Aorta (tissue), 5 donors: ENCODE measurements around the gene PHEX. TPM values are rescaled to one million over a fixed set of nuclear protein-coding genes. Genes with fewer than 3 reads are reported as not detected.
A peak's percentile ranks its signal among the peaks of the same experiment; 100 is the strongest.

ENCODE experiments used
- ATAC-seq: fragments of 200-7000 bp; cut with Tn5 transposase; one replicate; pipeline ENCODE4 v1.9.1; 2022; ENCODE audit warnings: moderate library complexity; ENCODE audit not compliant: low FRiP score
- DNase-seq, 2 donors: peaks; one replicate each; pipeline ENCODE4 v3.0.0-alpha.2; 2020
- H3K27ac ChIP-seq, 2 donors: one replicate each; pipeline ENCODE4 v1.5.1; 2013; ENCODE audit warnings: low read length in 2 of 2, mild to moderate bottlenecking in 2 of 2, moderate library complexity in 2 of 2, control low read depth in 1 of 2, inconsistent platforms in 1 of 2, low read depth in 1 of 2
- H3K27me3 ChIP-seq, 2 donors: one replicate each; pipeline ENCODE4 v1.6.1; 2013; ENCODE audit warnings: control low read depth in 1 of 2, low read length in 1 of 2, mild to moderate bottlenecking in 1 of 2, moderate library complexity in 1 of 2; ENCODE audit not compliant: insufficient read depth in 2 of 2, control insufficient read depth in 1 of 2
- H3K36me3 ChIP-seq, 2 donors: one replicate each; pipeline ENCODE4 v1.6.1; 2013; ENCODE audit warnings: control low read depth in 1 of 2, low read length in 1 of 2, mild to moderate bottlenecking in 1 of 2; ENCODE audit not compliant: insufficient read depth in 2 of 2, control insufficient read depth in 1 of 2
- H3K4me1 ChIP-seq, 2 donors: one replicate each; pipeline ENCODE4 v1.6.1; 2013; ENCODE audit warnings: low read length in 2 of 2, control low read depth in 1 of 2, mild to moderate bottlenecking in 1 of 2, moderate library complexity in 1 of 2; ENCODE audit not compliant: insufficient read depth in 2 of 2, control insufficient read depth in 1 of 2
- H3K4me3 ChIP-seq, 2 donors: one replicate each; pipeline ENCODE4 v1.5.1; 2013; ENCODE audit warnings: low read length in 2 of 2, control low read depth in 1 of 2, mild to moderate bottlenecking in 1 of 2
- H3K9me3 ChIP-seq: one replicate; pipeline ENCODE4 v1.6.1; 2013; ENCODE audit warnings: mild to moderate bottlenecking, low read length; ENCODE audit not compliant: control insufficient read depth
- WGBS, 2 donors: extraction: QIAGEN DNeasy Blood & Tissue Kit; methylation state at CpG; one replicate each; pipeline ENCODE4 v1.1.7; 2013; 5-methylcytosine and 5-hydroxymethylcytosine counted together
- intact Hi-C, 2 donors: fragments of 100-400 bp; cut with DNase I; formaldehyde crosslinking; loops; one replicate each; pipeline versions ENCODE4 v1.14.2 to v1.15.0; 2022
- polyA plus RNA-seq, 2 donors: library from polyadenylated mRNA; stranded (reverse); fragments of 200-250 nt; gene quantifications; one replicate each; pipeline ENCODE4 v1.2.3, GENCODE V29; 2013
- total RNA-seq, 2 donors: library from RNA; stranded (reverse); fragmentation: NEBNext Ultra II Directional; extraction: Animal tissue kit (Norgen Biotek cat#: 25700); gene quantifications; one replicate each; pipeline ENCODE4 v1.2.1, GENCODE V29; 2021
- donor health status: healthy with polysubstance abuse.
- donor health status: Bipolar disorder and iron deficiency.
- donor health status: DM: no; HTN: no; CAD: no.
- donor health status: DM: no; HTN: no; CAD: no.
- donor health status: DM: yes; HTN: yes; CAD: no.

PHEX gene
- total and polyA plus RNA-seq, 4 donors, result 0.13 to 0.39 (median 0.13) TPM; not detected in 1

DNA sequence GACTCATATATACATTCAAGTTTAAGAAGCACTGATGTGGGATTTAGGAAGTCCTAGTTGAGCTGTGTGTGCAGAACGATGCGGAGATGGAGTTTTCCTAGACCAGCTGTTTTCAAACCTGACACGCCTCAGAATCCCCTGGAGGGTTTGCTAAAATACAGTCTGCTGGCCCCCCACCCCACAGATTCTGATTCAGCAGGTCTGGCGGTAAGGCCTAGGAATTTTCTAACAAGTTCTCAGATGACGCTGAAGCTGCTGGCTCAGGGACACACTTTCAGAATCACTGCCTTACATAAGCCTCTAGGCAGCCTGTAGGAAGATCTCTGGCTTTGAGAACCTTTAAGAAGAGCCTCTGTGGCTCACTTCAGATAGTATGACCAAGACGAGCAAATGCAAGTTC, 73.1 kb downstream of the PHEX start:
- intact Hi-C loops, result no loop called here
- DNase-seq (peak in 1 of 2 donors; percentile 41), ATAC-seq (no peak)
- Histone ChIP-seq H3K9me3 (peaks cover 1% of the 10 kb centered on the region), H3K4me1 (no peaks in the 10 kb centered on the region), H3K27me3 (no peaks in the 10 kb centered on the region), H3K27ac (no peak overlapping the region), H3K36me3 (no peaks in the 10 kb centered on the region), H3K4me3 (no peak overlapping the region)
- WGBS, 2 donors, result 30 to 50% methylated on average over 6 of the region's 6 CpGs

DNA sequence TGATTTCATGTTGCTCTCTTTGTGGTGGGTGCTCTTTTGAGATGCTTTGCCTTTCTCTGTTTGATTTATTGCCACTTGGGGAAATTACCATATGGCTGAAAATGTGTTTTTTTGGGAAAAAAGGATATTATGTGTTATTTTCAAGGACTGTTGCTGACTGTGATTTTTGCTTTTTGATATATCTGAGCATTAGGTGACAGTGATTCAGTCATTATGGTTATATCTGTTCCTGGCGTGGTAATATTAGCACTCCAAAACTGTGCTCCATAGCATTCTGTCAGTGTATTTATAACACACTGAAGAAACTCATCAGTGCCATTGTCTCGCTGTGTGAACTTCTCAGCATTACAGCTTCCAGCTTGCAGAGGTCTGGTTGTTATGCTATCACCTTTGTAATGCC, 73.8 kb downstream of the PHEX start:
- DNase-seq (no peak), ATAC-seq (no peak)
- Histone ChIP-seq H3K4me1 (no peaks in the 10 kb centered on the region), H3K36me3 (no peaks in the 10 kb centered on the region), H3K27ac (no peak overlapping the region), H3K4me3 (no peak overlapping the region), H3K27me3 (no peaks in the 10 kb centered on the region), H3K9me3 (peaks cover 1% of the 10 kb centered on the region)
- 76 to 96% methylated on average over 2 of the region's 2 CpGs for WGBS, 2 donors
- intact Hi-C loops, result no loop called here

DNA sequence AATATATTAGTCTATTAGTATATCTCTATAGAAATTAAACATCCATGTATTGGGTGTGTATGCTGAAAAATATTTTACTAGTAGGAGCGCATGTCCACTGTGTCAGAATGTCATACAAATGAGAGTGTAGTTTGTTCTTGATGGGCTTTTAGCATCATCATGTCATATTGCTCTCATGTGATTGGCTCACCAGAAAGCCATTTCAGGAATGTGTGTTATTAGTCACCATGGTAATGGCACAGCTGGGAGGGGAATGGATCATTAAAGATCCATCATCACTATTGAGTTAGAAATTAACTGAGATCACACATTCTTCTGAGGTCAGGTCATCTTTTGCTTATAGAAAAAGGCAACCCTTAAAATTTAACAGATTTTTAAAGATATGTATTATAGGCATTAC, 77.3 kb downstream of the PHEX start:
- Histone ChIP-seq H3K4me3 (no peak overlapping the region), H3K27ac (no peak overlapping the region), H3K4me1 (no peaks in the 10 kb centered on the region), H3K9me3 (no peaks in the 10 kb centered on the region), H3K36me3 (no peaks in the 10 kb centered on the region), H3K27me3 (no peaks in the 10 kb centered on the region)
- WGBS, 2 donors, result 88 to 93% methylated on average over 1 of the region's 1 CpG
- intact Hi-C loops, result no loop called here
- ATAC-seq (no peak), DNase-seq (no peak)

DNA sequence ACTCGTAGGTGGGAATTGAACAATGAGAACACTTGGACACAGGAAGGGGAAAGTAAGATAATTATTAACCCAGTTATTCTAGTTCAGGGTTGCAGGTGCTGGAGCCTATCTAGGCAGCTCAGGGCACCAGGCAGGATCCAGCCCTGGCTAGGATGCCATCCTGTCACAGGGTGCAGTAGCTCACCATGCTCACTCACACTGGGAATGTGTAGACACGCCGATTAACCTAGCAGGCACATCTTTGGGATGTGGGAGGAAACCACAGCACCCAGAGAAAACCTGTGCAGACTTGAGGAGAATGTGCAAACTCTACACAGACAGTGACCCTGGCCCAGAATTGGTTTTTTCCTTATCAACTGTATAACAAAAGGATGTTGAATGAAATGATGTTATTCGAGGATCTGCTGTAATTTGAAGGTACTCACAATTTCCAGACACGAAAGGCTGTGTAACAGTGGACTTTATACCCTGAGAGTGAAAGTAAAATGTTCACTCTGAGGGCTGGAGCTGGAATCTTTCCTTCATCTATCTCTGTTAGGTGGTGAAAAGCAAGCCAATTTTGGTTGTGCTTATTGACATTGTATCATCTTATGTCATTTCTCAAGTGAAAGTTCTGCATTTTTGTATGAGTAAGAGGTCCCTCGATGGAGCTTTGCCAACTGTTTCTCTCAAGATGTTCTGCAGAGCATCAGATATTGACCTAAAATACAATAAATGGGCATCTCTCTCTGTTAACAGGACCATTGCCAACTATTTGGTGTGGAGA, 78.8 kb downstream of the PHEX start:
- Histone ChIP-seq H3K27me3 (no peaks in the 10 kb centered on the region), H3K9me3 (no peaks in the 10 kb centered on the region), H3K36me3 (no peaks in the 10 kb centered on the region), H3K4me3 (no peak overlapping the region), H3K4me1 (no peaks in the 10 kb centered on the region), H3K27ac (no peak overlapping the region)
- DNase-seq (no peak), ATAC-seq (no peak)
- intact Hi-C loops, result no loop called here
- WGBS, 2 donors, result 68 to 72% methylated on average over 6 of the region's 6 CpGs

DNA sequence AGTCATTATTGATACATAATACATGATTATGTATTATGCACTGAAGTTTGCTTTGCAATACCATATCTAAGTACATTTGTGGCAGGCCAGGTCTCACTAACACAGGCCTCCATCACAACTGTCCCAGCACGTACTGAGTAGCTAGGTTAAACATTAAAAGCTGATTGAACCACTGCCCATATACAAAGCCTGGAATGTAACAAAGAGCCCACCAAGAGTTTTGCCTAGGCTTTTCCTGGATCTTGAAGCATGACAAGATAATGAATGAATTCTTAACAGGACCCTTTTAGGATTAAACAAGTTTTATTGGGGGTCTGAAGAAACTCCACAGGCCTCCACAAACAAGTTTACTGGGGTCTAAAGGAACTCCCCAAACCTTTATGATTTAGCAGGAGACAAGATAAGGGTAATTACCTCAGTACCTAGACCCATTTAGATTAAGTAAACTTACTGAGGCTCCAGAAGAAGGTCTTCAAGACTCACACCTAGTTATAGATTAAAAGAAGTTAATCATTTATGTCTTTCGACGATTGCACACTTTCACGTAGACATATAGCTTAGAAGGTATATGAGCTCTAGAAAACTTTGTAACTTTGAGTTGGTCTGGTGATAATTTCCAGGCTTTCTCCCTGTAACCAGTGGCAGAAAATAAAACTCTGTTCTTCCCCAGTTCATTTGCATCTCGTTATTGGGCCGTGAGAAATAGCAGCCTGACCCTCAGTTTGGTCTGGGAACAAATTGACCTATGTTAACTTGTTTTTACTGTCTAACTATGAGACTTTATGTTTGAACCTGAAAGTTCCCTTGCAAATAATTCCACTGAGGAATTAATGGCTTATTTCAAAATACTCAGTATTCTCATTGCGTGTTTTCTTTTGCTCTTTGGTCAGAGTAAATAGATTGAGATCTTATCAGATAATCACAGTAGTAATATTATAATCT, 84.8 kb downstream of the PHEX start:
- Histone ChIP-seq H3K9me3 (no peaks in the 10 kb centered on the region), H3K27ac (no peak overlapping the region), H3K27me3 (no peaks in the 10 kb centered on the region), H3K4me1 (no peaks in the 10 kb centered on the region), H3K4me3 (no peak overlapping the region), H3K36me3 (no peaks in the 10 kb centered on the region)
- ATAC-seq (no peak), DNase-seq (no peak)
- WGBS, 2 donors, result 70 to 83% methylated on average over 7 of the region's 7 CpGs
- intact Hi-C loops, result no loop called here

DNA sequence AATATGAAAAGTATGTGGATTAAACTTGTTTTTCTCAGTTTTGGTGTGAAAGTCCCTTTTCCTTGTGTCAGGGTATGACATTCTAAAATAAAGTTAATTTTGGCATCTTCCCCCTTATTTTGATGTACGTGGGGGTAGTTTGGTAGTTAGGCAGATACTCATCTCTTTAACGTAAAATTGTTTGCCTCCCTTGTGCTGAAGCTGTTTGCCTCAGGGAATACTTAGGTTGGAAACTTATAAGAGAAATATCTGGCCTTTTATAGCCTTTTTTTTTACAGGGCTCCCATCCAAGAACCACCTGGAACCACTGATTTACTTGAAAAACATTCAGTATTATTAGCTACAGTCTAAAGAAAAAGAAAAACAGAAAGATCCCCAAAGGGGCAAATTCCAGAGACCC, 85.5 kb downstream of the PHEX start:
- DNase-seq, result no peak
- WGBS, 2 donors, result 6 to 27% methylated on average over 2 of the region's 2 CpGs
- Histone ChIP-seq H3K27ac (no peak overlapping the region), H3K4me3 (no peak overlapping the region), H3K4me1 (no peaks in the 10 kb centered on the region), H3K27me3 (no peaks in the 10 kb centered on the region), H3K36me3 (no peaks in the 10 kb centered on the region), H3K9me3 (no peaks in the 10 kb centered on the region)
- ATAC-seq, result no peak
- intact Hi-C loops, result no loop called here

DNA sequence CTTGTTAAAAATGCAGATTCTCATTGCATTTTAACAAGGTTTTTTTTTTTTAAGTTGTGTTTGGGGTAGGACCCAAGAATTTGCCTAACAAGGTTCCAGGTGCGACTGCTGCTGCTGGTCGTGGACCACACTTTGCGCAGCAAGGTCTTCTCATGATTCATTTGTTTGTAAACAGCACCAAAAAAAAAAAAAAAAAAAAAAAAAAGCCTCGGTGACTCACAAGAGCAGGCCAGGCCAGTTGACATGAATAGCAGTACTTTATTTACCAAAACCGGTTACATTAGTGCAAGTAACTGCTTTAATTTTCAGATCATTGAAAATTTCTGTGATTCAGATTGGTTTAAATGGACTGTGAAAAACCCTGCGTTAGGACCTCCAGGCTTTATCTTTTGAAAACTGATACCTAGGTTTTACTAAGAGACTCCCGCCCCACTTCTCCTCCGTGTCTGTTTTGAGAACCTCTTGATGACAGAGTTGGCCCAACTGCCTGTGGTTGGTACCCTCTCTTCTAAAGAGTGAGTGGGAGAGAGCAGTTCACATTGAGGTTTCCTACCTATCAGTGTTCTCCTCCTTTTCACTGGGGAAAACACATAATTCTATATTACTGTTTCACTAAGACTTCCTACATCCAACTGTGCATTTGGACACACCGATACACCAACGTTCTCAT, 86.2 kb downstream of the PHEX start:
- 58 to 88% methylated on average over 10 of the region's 10 CpGs for WGBS, 2 donors
- intact Hi-C loops, result no loop called here
- Histone ChIP-seq H3K9me3 (no peaks in the 10 kb centered on the region), H3K27ac (no peak overlapping the region), H3K36me3 (no peaks in the 10 kb centered on the region), H3K4me3 (no peak overlapping the region), H3K27me3 (no peaks in the 10 kb centered on the region), H3K4me1 (no peaks in the 10 kb centered on the region)
- no peak for DNase-seq
- ATAC-seq, result no peak

DNA sequence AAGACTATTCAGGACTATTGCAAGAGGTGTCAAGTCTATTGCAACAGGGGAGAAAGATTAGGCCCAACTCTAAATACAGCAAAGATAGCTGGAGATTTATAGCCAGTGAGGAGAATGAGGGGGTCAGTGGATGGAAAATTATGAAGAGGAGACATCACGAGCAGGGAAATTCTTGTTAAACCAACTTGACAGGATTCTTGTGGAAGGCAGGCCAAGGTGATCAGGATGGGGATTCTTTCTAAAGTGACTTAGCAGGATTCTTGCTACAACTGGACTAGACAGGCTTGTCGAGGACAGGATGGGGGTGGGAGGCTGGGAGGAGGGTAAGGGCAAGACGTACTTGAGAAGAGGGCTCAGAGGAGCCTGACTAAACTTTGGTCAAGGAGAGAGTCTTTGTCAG, 89.0 kb downstream of the PHEX start:
- Histone ChIP-seq H3K9me3 (no peaks in the 10 kb centered on the region), H3K4me1 (no peaks in the 10 kb centered on the region), H3K27me3 (no peaks in the 10 kb centered on the region), H3K27ac (no peak overlapping the region), H3K4me3 (no peak overlapping the region), H3K36me3 (no peaks in the 10 kb centered on the region)
- no peak for ATAC-seq
- 62 to 92% methylated on average over 3 of the region's 3 CpGs for WGBS, 2 donors
- intact Hi-C loops, result no loop called here
- DNase-seq, result no peak
